HCT116 (cell line): ENCODE results near the gene MCF2L2.

Experiments
- CTCF ChIP-seq, 3 experiments: fragments of 200-600 bp in 1 of 3; sonication (generic) in 1 of 3; IDR thresholded peaks in 2 of 3; conservative IDR thresholded peaks in 1 of 3; 2 replicates each; pipeline ENCODE4 v1.5.1; 2012 to 2017; ENCODE audit warnings: low read depth in 2 of 3, low read length in 2 of 3, antibody characterized with exemption in 1 of 3, borderline replicate concordance in 1 of 3, control low read depth in 1 of 3, mild to moderate bottlenecking in 1 of 3, mixed read lengths in 1 of 3, mixed run types in 1 of 3, moderate library complexity in 1 of 3; ENCODE audit not compliant: insufficient read depth in 1 of 3
- EZH2phosphoT487 ChIP-seq: fragments of 200-600 bp; IDR thresholded peaks from 2 replicates; pipeline ENCODE4 v1.6.1; 2018; ENCODE audit warnings: antibody characterized with exemption, borderline replicate concordance
- POLR2A ChIP-seq: IDR thresholded peaks from 2 replicates; pipeline ENCODE4 v1.7.0; 2011; ENCODE audit warnings: borderline replicate concordance; ENCODE audit not compliant: insufficient read depth, insufficient read length; ENCODE audit errors: extremely low read depth
- POLR2AphosphoS5 ChIP-seq: IDR thresholded peaks from 2 replicates; pipeline ENCODE4 v1.6.1; 2011; ENCODE audit warnings: mild to moderate bottlenecking, low read depth, low read length, moderate library complexity
- YY1 ChIP-seq: IDR thresholded peaks from 2 replicates; pipeline ENCODE4 v1.6.1; 2011; ENCODE audit warnings: low read length, low read depth, moderate library complexity, mild to moderate bottlenecking; ENCODE audit not compliant: insufficient replicate concordance; ENCODE audit errors: extremely low read depth

DNA sequence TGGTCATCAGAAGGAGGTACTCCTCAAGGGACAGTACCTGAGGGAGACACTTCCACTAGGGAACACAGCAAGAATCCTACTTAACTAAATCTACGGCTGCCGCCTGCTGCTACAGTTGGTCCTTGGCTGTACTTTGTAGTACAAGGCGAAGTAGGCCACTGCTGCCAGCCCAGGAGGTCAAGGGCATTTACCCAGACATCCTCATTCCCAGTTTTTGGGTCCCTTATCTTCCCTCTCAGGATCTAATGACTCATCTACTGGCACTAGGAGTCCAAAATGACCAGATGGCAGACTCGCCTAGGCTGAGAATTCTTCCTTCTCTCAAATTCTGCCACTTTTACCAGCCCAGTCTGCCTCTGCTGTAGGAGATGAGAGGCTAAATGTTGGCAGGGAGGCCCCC is 238.8 kb downstream of the MCF2L2 start:
- TF ChIP-seq YY1 = no peak
- no peak for TF ChIP-seq CTCF (IDR thresholded peaks at IDR 0.05 in 2 of 3, conservative IDR thresholded peaks at IDR 0.05 in 1 of 3; ENCODE audit: borderline replicate concordance in 1 of 3, insufficient read depth in 1 of 3, low read depth in 2 of 3, low read length in 2 of 3)
- no peak for TF ChIP-seq POLR2A
- TF ChIP-seq POLR2AphosphoS5 = no peak
- TF ChIP-seq EZH2phosphoT487 = no peak
